HL-60 (cell line): Measurements from ENCODE around the gene ANP32A.
A peak's percentile ranks its signal among the peaks of the same experiment; 100 is the strongest.
"Not testable (repeated sequence)": the region's sequence is repeated elsewhere in the genome, so short reads cannot be mapped to it uniquely, and the experiment has no call there.

ENCODE experiments used
- DNase-seq, 2 experiments: peaks; one replicate each; pipeline ENCODE4 v3.0.0-alpha.2; 2010 to 2020; ENCODE audit warnings: low read depth in 1 of 2, low spot score in 1 of 2
- H3K27ac ChIP-seq: fragments of 250-450 bp; sonication (Bioruptor Pico); replicated peaks from 2 replicates; pipeline ENCODE4 v1.5.1; 2020; ENCODE audit warnings: mild to moderate bottlenecking, moderate library complexity
- H3K27me3 ChIP-seq: fragments of 250-450 bp; sonication (Bioruptor Pico); 2 replicates; pipeline ENCODE4 v1.5.1; 2021; ENCODE audit warnings: mild to moderate bottlenecking, moderate library complexity; ENCODE audit not compliant: insufficient read depth, poor library complexity, severe bottlenecking
- H3K4me3 ChIP-seq: replicated peaks from 2 replicates; pipeline ENCODE4 v1.5.1; 2011; ENCODE audit warnings: mild to moderate bottlenecking, control low read depth, low read length; ENCODE audit not compliant: insufficient read depth
- GABPA ChIP-seq: IDR thresholded peaks from 2 replicates; pipeline ENCODE4 v1.6.1; 2012; ENCODE audit warnings: low read depth
- POLR2AphosphoS5 ChIP-seq: IDR thresholded peaks from 2 replicates; pipeline ENCODE4 v1.6.1; 2012; ENCODE audit warnings: low read depth
- SPI1 ChIP-seq: IDR thresholded peaks from 2 replicates; pipeline ENCODE4 v1.6.1; 2012; ENCODE audit warnings: low read depth, mild to moderate bottlenecking, borderline replicate concordance
- long read RNA-seq: library from polyadenylated mRNA; unstranded; transcript quantifications from one replicate; pipeline ENCODE4 v2.0.0, GENCODE V29; 2020
- TF ChIP-seq, protein P1 (sequence below): IDR thresholded peaks from 2 replicates; pipeline ENCODE4 v1.6.1; 2012; ENCODE audit warnings: low read depth; ENCODE audit not compliant: insufficient replicate concordance
- TF ChIP-seq, protein P2 (sequence below): IDR thresholded peaks from one replicate; pipeline ENCODE4 v1.5.1; 2011; ENCODE audit warnings: low read length, control low read depth, inconsistent platforms; ENCODE audit not compliant: insufficient read depth

ANP32A gene
- long read RNA-seq, transcript ANP32A-203 (7 exons, 2,440 nt), result major isoform, 163 of 194 reads
- long read RNA-seq, partial matches to known transcripts, result 15 of 194 reads
- long read RNA-seq, other reads (novel, unspliced or antisense), result 13 of 194 reads

DNA sequence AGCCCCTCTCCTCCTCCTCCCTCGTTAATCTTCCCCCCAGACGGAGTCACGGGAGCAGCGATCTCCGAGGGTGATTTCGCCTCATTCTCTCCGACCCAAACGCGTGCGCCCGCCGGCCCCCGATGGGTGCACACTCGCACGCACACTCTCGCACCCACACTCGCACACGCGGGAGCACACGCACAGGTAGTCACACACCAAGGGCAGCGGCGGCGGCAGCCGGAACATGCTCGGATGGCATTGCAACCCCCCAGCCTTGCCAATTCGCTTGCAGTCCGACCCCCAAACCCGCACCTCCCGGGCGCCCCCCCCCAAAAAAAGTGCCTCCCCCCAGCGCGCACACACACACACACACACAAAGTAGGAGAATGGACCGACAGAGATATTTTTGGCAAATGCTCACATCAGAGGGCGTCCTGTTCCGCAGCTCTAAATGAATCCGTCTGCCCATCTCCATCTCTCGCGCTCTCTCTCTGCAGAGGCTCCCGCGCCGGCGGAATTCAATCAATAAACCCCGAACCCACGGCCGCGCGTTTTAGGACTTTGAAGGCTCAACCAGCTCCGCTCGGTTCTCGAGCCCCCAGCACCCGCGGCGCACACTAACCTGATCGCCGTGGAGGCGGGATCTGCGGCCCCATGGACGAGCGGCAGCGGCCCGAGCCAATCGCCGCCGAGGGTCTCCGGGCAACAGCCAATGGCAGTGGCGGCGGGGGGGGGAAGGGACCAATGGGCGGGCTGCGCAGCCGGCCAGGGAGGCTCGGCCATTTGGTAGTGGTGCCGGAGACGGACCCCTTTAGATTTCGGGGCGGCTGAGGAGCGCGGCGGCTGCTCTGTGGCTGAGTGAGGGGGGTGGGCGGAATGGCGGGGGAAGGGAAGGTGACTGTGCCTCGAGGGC is at the start of gene ANP32A:
TSS of gene ANP32A (minus strand) at position 601 of the 895 bp plus-strand sequence. CDS start at position 457, 144 bp downstream.
- Histone ChIP-seq H3K4me3 (peak within 1 kb of the TSS; percentile 62), H3K27ac (peak within 1 kb of the TSS; percentile 100), H3K27me3 (no peaks in the 10 kb centered on the region)
- TF ChIP-seq GABPA (no peak), SPI1 (no peak), POLR2AphosphoS5 (peak; percentile 33)
- TF ChIP-seq, protein P1, sequence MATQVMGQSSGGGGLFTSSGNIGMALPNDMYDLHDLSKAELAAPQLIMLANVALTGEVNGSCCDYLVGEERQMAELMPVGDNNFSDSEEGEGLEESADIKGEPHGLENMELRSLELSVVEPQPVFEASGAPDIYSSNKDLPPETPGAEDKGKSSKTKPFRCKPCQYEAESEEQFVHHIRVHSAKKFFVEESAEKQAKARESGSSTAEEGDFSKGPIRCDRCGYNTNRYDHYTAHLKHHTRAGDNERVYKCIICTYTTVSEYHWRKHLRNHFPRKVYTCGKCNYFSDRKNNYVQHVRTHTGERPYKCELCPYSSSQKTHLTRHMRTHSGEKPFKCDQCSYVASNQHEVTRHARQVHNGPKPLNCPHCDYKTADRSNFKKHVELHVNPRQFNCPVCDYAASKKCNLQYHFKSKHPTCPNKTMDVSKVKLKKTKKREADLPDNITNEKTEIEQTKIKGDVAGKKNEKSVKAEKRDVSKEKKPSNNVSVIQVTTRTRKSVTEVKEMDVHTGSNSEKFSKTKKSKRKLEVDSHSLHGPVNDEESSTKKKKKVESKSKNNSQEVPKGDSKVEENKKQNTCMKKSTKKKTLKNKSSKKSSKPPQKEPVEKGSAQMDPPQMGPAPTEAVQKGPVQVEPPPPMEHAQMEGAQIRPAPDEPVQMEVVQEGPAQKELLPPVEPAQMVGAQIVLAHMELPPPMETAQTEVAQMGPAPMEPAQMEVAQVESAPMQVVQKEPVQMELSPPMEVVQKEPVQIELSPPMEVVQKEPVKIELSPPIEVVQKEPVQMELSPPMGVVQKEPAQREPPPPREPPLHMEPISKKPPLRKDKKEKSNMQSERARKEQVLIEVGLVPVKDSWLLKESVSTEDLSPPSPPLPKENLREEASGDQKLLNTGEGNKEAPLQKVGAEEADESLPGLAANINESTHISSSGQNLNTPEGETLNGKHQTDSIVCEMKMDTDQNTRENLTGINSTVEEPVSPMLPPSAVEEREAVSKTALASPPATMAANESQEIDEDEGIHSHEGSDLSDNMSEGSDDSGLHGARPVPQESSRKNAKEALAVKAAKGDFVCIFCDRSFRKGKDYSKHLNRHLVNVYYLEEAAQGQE, result peak; percentile 11
- TF ChIP-seq, protein P2, sequence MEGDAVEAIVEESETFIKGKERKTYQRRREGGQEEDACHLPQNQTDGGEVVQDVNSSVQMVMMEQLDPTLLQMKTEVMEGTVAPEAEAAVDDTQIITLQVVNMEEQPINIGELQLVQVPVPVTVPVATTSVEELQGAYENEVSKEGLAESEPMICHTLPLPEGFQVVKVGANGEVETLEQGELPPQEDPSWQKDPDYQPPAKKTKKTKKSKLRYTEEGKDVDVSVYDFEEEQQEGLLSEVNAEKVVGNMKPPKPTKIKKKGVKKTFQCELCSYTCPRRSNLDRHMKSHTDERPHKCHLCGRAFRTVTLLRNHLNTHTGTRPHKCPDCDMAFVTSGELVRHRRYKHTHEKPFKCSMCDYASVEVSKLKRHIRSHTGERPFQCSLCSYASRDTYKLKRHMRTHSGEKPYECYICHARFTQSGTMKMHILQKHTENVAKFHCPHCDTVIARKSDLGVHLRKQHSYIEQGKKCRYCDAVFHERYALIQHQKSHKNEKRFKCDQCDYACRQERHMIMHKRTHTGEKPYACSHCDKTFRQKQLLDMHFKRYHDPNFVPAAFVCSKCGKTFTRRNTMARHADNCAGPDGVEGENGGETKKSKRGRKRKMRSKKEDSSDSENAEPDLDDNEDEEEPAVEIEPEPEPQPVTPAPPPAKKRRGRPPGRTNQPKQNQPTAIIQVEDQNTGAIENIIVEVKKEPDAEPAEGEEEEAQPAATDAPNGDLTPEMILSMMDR, result no peak
- DNase-seq, result peak; percentile 86 to 96

DNA sequence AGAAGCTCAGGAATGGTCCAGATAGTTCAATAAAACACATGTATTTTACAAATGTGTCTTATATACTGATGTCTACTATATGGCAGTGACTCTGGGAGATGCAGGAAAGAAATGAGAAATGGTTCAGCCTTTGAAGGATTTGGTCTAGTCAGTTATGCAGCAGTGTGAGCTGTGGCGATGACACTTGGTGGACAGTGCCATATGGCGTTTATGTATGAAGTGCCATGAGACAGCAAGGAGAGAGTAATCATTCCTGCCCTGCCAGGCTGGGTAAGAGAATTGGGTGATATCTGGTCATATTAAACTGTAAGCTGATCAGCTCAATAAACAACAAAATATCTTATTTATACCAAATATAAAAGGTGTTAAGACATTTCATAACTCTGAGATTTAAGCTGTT is 47.6 kb upstream of the ANP32A start:
- no peak for DNase-seq
- H3K27me3 ChIP-seq, result no peaks in the 10 kb centered on the region
- no peak overlapping the region for H3K4me3 ChIP-seq
- no peak overlapping the region for H3K27ac ChIP-seq
- TF ChIP-seq POLR2AphosphoS5, result no peak
- TF ChIP-seq GABPA, result no peak
- TF ChIP-seq, protein P2, result no peak
- TF ChIP-seq SPI1, result no peak
- TF ChIP-seq, protein P1, result no peak

DNA sequence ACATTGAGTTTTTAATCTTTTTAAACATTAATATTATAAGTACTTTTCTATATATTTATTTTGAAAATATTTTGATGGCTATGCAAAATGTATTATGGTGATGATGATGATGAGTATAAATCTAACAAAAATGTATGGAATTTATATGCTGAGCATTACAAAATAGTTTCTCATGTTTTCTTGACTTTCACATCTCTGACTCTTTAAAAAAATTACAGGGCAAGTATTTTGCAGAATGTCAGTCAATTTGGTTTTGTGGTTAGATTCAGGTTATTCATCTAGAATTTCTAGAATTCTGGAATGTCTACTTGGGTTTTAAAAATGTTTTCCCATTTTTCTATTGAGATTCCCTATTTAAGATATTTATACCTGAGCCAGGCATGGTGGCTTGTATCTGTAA is 41.7 kb upstream of the ANP32A start:
- Histone ChIP-seq H3K4me3 (no peak overlapping the region), H3K27me3 (no peaks in the 10 kb centered on the region), H3K27ac (no peak overlapping the region)
- no peak for DNase-seq
- TF ChIP-seq GABPA, result no peak
- no peak for TF ChIP-seq SPI1
- TF ChIP-seq, protein P1, result no peak
- no peak for TF ChIP-seq POLR2AphosphoS5
- TF ChIP-seq, protein P2, result no peak

DNA sequence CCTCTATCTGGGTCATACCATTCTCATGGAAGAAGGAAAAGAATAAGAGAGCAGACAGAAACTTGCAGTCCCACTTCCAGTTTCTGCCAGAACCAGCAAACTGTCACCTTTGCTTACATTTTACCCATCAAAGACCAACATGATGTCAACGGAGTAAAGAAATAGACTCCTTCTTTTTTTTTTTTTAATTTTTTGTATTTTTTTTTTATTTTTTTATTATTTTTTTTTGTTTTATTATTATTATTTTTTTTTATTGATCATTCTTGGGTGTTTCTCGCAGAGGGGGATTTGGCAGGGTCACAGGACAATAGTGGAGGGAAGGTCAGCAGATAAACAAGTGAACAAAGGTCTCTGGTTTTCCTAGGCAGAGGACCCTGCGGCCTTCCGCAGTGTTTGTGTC is 38.0 kb upstream of the ANP32A start:
- not testable (repeated sequence) for H3K27me3 ChIP-seq, DNase-seq, H3K4me3 ChIP-seq, H3K27ac ChIP-seq

DNA sequence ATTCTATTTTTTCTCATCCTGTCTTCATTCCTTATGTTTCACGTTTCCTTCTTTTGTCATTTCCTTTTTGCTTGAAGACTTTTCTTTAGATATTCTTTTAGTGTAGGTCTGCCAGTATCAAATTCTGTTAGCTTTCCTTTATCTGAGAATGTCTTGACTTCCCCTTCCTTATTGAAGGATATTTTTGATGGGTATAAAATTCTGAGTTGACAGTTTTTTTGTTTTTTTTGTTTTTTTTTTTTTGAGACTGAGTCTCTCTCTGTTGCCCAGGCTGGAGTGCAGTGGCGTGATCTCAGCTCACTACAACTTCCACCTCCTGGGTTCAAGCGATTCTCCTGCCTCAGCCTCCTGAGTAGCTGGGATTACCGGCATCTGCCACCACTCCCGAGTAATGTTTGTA is 36.7 kb upstream of the ANP32A start:
- not testable (repeated sequence) for H3K27me3 ChIP-seq, H3K4me3 ChIP-seq, DNase-seq, H3K27ac ChIP-seq
